Hematopoietic multipotent progenitor cell treated with erythropoietin and hydrocortisone succinate and interleukin-3 and kit ligand, for 4 days (in vitro differentiated cells): ENCODE results near the gene MRPS18A.
"Not testable (repeated sequence)": the region's sequence is repeated elsewhere in the genome, so short reads cannot be mapped to it uniquely, and the experiment has no call there.

Experiments used
- DNase-seq: peaks from one replicate; pipeline ENCODE4 v3.0.0-alpha.2; 2015

The MRPS18A gene

GRCh38 chr6:43669050-43669921 is 18.3 kb downstream of the MRPS18A start:
- no peak for DNase-seq

GRCh38 chr6:43668151-43669028 is 19.2 kb downstream of the MRPS18A start:
- peak; percentile 93 for DNase-seq

DNA sequence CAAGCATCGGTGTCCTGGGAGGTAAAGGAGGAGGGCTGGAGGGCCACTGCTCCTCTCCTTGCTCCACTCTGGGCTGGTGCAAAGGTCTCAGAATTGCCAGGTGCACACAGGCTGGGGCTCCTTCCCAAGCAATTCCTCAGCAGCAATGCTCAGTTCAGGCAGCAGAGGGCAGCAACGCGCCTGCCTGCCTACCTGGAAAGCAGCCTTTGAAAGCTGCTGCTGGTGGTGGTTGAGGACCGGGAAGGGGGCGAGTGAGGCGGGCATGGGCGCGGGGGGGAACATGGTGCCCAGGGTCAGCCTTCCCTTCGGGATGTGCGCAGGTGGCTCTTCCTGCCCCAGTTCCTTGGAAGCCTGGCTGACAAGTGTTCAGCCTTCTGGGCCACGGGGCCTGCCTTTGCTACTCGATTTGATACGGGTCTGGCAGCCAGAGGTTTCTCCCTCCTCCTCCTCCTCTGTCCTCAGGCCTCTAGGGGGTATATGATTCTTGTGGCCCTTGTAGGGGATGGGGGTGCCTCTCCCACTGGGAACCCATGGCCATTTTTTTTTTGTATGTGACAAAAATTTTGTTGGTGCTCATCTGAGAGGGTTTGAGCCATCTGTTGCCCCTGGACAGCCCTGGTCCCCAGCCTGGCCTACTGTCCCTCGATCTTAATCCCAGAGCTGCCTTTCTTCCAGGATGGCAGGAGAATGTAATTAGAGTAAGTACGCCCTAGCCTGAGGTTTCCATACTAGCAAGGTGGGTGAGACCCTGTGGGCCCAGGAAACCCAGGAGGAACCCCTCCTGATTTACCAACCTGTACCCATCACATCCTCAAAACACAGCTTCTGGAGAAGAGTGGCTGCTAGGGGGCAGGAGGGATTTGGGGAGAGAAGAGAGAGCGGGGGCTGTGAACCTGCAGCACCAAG is 20.1 kb downstream of the MRPS18A start:
- peak; percentile 87 for DNase-seq

DNA sequence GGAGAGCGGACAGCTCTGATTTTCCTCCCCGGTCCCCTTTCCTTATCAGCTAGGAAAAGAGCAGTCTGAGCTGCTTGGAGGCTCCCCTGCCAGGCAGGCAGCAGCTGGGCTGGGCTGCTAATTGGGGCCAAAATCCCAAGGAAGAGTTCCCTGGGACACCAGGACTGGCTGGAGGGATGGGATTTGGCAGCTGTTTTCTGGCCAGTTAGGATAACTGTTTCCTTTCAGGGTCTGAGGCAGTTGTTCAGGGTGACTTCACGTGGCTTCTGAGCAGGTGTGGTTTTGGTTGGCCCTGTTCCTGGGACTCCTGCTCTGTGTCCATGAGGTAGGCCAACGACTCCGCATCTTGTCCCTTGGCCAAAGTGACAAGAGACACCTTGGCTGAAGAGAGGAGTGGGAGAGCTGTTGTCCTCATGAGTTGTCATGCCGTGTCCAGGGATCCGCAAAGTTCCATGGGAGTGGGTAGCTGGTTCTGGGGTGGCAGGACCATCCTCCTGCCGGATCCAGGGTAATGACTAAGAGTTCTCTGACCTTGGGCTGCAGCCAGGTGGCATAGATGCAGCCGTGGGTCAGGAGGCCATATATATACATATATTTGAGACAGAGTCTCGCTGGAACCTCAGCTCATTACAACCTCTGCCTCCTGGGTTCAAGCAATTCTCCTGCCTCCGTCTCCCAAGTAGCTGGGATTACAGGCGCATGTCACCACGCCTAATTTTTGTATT is 21.2 kb downstream of the MRPS18A start:
- DNase-seq: no peak

- no peak for DNase-seq
Measured at GRCh38 chr6:43665376-43665775, 22.2 kb downstream of the MRPS18A start.

GRCh38 chr6:43662948-43663347 is 24.6 kb downstream of the MRPS18A start:
- DNase-seq: not testable (repeated sequence)

DNA sequence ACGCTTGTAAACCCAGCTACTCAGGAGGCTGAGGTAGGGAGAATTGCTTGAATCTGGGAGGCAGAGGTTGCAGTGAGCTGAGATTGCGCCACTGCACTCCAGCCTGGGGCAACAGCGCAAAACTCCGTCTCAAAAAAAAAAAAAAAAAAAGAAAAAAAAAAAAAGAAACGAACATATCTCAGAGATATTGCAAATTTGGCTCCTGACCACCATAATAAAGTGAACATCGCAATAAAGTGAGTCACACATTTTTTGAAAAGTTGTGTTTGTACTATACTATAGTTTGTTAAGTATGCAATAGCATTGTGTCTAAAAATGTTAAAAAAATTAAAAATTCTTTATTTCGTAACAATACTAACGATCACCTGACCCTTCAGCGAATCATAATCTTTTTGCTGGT is 29.4 kb downstream of the MRPS18A start:
- DNase-seq: no peak

GRCh38 chr6:43657221-43657802 is 30.3 kb downstream of the MRPS18A start:
- no peak for DNase-seq

GRCh38 chr6:43652822-43653221 is 34.8 kb downstream of the MRPS18A start:
- DNase-seq: not testable (repeated sequence)

GRCh38 chr6:43648248-43648647 is 39.3 kb downstream of the MRPS18A start:
- DNase-seq: no peak

DNA sequence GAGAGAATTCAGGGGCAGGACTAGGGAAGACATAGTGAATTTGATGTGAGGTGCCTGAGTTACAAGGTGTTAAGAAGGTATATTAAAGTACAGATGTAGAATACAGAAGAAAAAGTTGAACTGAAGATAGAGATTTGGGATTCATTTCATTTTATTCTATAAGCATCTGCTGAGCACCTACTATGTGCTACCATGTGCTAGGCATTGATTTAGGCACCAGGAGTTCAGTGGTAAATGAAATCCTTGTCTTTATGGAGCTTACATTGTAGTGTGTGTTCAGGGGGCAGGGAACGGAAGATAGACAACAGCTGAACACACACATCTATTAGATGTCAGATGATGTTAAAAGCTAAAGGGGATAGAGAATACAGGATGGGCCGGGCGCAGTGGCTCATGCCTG is 40.0 kb downstream of the MRPS18A start:
- no peak for DNase-seq

- no peak for DNase-seq
Measured at GRCh38 chr6:43645613-43645964, 42.0 kb downstream of the MRPS18A start.

DNA sequence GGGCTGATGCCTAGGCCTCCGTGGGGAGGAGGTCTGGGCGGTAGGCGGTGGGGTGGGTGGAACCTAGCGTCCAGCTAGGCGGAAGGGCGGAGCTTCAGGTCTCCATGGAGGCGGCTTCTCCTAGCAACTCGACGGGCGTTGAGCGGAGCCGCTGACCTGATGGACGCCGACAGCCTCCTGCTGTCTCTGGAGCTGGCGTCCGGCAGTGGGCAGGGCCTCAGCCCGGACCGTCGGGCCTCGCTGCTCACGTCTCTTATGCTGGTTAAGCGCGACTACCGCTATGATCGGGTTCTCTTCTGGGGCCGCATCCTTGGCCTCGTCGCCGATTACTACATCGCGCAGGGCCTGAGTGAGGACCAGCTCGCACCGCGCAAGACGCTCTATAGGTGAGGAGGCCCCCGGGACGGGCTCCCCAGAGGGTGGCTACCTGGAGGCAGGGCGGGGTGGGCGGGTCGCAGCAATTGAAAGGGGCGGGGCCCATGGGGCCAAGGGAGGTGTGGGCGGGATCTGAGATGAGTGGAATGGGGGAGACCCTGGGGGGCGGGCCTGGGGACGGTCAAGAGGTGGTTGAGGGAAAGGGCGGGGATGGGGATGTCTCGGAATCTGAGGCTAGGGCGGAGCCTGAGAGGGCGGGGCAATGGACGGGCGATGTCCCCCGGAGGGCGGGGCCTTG is 42.5 kb downstream of the MRPS18A start, which contains the start of gene RSPH9:
Gene RSPH9, plus strand, starts transcription at position 97 of the 673 bp plus-strand sequence. Its CDS starts 63 bp downstream, at position 160.
- DNase-seq: peak; percentile 84

DNA sequence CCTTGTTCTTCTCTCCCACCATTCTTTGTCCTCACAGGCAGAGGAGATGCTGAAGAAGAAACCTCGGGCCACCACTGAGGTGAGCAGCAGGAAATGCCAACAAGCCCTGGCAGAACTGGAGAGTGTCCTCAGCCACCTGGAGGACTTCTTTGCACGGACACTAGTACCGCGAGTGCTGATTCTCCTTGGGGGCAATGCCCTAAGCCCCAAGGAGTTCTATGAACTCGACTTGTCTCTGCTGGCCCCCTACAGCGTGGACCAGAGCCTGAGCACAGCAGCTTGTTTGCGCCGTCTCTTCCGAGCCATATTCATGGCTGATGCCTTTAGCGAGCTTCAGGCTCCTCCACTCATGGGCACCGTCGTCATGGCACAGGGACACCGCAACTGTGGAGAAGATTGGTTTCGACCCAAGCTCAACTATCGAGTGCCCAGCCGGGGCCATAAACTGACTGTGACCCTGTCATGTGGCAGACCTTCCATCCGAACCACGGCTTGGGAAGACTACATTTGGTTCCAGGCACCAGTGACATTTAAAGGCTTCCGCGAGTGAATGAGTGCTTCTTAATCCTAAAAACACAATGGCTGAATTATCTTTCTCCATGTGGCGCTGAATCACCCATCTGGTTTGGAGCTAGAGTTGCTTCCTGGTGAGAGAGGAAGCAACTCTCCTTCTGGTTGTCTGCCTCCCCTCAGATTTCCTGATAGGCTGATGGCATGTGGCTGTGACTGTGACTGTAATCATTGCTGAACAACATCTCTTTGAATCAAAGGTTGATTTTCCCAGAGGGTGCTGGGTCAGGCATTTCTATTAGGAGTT is 47.4 kb downstream of the MRPS18A start:
- peak; percentile 83 for DNase-seq

GRCh38 chr6:43636308-43636659 is 51.3 kb downstream of the MRPS18A start:
- peak; percentile 43 for DNase-seq

DNA sequence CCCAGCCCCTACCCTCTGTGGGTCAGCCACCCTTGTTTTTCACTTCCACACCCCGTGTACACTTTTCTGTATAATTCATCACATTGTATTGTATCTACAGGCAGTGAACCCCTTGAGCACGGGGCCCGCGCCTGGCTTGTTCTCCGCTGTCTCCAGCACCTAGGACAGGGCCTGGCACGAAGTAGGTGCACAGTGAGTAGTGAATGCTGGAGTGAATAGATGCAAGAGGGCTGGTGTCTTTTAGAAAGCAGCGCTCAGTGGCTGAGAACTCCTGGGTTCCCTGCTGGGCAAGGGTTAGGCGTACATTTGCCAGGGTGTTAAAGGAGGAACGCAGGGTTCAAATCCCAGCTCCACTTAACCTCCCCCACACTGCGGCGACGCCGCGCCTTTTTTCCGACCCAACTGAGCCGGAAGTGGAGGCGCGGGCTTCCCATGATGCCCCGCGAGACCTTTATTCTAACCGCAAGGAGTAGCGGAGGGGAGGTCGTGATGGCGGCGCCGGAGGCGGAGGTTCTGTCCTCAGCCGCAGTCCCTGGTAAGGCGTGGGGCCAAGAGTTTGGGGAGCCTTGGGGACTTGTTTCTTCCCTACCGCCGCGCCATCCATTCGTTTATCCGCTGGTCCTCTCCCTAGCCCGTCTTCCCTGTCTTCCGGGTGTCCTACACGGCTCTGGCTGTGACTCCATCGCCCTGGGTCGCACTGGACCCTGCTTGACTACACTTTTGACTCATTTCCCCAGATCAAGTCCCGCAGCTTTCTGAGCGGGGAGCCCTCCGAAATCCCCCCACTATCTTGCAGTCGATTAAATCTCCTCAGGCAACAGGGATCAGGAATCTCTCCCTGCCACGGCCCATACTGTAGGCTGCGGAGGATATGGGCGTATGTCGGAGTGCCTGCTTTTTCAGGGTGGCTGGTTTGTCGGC is 51.9 kb downstream of the MRPS18A start, which contains the start of gene MAD2L1BP:
Gene MAD2L1BP, plus strand, starts transcription at position 454 of the 921 bp plus-strand sequence. Its CDS starts 36 bp downstream, at position 490.
- DNase-seq: peak; percentile 94

DNA sequence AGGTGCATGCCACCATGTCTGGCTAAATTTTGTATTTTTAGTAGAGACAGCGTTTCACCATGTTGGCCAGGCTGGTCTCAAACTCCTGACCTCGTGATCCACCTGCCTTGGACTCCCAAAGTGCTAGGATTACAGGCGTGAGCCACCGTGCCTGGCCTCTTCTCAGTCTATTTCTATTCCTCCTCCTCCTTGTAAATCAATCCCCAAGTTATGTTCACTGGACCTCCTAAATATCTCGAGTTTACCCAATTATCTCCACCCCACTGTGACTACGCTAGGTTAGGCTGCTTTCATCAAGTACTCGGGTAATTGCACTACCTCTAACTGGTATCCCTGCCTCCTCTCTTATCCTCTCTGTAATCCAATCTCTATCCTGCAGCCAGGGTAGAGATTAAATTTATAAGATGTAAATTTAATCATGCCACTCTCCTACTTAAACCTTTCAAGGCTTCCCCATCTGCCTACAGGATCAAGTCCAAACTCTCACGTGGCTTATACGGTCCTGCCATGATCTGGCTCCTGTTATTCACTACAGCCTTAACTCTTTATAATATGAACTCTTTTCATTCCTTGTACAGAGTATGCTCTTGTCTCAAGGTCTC is 52.8 kb downstream of the MRPS18A start:
- no peak for DNase-seq

DNA sequence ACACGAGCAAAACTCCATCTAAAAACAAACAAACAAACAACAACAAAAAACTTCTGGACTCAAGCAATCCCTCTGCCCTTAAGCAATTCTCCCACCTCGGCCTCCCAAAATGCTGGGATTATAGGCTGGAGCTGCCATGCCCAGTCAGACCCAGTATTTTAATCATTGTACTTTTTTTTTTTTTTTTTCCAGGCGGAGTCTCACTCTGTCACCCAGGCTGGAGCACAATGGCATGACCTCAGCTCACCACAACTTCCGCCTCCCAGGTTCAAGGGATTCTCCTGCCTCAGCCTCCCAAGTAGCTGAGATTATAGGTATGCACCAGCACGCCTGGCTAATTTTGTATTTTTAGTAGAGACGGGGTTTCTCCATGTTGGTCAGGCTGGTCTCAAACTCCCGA is 54.6 kb downstream of the MRPS18A start:
- DNase-seq: not testable (repeated sequence)
